ENCODE data around the gene CENPA.
"Not testable (repeated sequence)": the region's sequence is repeated elsewhere in the genome, so short reads cannot be mapped to it uniquely, and the experiment has no call there.

The CENPA gene

DNA sequence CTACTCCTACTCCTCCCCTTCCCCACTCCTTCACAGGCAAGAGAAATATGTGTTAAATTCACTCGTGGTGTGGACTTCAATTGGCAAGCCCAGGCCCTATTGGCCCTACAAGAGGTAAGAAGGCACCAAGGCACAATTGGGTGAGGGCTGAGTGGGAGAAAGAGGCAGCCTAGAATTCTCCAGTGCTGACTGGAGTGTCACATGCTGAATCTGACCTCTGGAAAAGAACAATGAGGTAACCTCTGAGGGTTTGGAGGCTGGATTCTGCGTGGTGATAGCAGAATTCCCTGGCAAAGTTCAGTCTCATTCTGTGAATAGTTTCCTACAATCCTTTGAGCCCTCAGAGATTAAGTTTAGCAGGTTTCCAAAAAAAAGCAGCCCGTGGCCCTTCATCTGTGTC, 6.9 kb downstream of the CENPA start:
- no peak for DNase-seq (ENCODE audit: low spot score)

DNA sequence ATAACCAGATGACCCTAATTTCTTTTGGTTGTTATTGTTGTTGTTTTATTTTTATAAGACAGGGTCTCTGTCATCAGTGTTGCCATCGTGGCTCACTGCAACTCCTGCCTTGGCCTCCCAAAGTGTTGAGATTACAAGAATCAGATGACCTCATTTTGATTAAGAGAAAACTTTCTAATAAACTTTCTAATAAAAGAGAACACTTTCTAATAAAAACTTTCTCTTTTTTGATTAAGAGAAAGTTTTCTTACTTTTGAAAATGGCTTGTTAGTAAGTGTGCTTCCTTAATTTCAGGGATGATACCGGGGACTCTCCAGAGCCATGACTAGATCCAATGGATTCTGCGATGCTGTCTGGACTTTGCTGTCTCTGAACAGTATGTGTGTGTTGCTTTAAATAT, 7.7 kb downstream of the CENPA start:
- no peak for DNase-seq (ENCODE audit: low spot score)

GRCh38 chr2:26795135-26795534, 9.3 kb downstream of the CENPA start:
- not testable (repeated sequence) for DNase-seq (ENCODE audit: low spot score)

DNA sequence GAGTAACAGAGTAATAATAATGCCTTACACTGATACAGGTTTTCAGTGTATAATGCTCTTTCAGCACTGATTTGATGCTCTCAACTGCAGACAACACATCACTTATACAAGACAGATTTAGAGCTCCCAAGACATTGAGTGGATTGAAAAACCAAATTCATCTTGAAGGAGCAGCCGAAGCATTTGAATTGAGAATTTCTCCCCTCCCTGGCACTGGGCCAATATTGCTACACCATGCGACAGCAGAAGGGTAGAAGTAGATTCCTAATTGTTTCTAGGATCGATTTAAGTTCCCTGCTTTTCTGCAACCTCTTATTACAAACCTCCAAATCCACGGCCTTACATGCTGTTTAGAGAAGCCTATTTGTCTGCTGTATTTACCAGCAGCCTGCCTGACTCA, 15.5 kb downstream of the CENPA start:
- DNase-seq (ENCODE audit: low spot score), result peak; percentile 21

DNA sequence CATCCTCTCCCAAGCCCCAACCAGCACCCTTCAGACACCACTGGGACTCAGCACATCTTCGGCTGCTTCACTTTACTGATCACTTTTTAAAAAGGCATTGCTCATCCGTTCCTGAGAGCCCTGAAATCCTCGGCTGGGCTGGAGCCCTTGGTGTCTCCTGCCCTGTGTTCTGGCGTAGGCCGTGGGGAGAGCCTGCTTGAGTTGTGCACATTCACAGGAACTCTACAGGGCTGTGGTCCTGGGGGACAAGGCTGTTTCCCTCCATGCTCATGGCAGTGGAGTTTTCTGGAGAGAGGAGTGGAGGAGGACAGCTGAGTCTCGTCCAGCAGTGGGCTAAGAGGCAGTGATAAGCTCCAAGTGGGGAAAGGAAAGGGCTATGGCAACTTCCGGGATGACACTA, 15.9 kb downstream of the CENPA start:
- no peak for DNase-seq (ENCODE audit: low spot score)

GRCh38 chr2:26805241-26805676, 19.4 kb downstream of the CENPA start:
- DNase-seq (ENCODE audit: low spot score), result no peak

DNA sequence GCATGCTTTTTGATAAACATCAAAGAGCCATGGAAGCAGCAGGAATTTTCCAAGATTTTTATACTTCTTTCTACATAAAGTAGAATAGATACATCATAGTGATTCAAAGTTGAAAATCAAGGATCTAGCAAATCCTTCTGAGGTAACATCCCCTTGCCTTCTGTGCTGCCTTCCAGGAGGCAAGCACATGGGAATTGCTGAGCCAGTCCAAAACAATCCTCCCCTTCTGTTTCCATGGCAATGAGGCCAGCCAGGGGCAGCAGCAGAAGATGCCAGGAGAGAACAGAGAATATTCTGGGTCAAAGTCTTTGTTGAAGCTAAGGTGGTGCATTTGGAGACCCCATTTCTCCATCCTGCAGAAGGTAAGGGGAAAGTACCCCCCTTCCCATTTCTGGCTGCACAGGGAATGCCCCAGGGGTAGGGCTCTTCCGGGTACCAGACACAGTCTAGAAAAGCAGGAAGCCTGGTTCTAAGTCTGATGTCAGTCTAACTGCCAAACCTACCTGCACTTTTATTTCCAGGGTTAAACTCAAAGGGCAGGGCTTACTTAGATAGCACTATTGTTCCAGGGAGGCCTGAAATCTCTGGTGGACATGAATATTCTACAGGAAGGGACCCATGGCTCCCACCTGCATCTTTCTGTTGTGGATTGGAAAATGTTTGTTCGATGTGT, 22.1 kb downstream of the CENPA start:
- no peak for DNase-seq (ENCODE audit: low spot score)

DNA sequence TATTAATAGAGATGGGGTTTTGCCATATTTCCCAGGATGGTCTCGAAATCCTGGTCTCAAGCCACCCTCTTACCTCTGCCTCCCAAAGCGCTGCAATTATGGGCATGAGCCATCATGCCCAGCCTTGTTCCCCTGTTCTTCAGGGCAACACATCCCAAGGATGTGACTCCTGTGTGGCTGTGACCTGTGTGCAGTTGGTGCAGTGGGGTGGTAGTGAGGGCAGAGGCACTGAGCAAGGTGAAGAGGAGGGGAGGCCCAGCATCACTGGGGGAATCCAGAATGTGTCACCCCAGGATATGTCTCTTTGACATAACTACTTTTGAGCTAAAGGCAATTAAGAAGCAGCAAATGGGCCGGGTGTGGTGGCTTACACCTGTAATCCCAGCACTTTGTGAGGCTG, 23.4 kb downstream of the CENPA start:
- no peak for DNase-seq (ENCODE audit: low spot score)

GRCh38 chr2:26809876-26810577, 24.2 kb downstream of the CENPA start:
- no peak for DNase-seq (ENCODE audit: low spot score)

DNA sequence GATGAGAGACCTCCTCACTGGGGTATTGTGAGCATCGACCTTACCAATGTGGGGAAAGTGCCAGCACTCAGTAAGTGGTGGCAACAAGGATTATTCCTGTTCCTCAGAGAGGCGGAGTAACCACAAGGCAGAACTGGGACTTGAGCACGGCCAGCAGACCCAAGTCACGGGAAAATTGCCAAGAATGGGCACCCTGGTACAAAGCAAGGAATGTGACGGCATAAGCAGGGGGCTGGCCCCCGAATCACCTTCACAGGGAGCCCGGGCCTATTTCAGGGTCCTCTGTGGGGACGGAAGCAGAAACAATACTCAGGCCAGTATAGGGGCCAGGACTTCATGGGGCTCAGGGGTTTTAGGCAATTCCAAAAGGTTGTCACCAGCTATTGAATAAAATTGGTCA, 25.4 kb downstream of the CENPA start:
- no peak for DNase-seq (ENCODE audit: low spot score)

DNA sequence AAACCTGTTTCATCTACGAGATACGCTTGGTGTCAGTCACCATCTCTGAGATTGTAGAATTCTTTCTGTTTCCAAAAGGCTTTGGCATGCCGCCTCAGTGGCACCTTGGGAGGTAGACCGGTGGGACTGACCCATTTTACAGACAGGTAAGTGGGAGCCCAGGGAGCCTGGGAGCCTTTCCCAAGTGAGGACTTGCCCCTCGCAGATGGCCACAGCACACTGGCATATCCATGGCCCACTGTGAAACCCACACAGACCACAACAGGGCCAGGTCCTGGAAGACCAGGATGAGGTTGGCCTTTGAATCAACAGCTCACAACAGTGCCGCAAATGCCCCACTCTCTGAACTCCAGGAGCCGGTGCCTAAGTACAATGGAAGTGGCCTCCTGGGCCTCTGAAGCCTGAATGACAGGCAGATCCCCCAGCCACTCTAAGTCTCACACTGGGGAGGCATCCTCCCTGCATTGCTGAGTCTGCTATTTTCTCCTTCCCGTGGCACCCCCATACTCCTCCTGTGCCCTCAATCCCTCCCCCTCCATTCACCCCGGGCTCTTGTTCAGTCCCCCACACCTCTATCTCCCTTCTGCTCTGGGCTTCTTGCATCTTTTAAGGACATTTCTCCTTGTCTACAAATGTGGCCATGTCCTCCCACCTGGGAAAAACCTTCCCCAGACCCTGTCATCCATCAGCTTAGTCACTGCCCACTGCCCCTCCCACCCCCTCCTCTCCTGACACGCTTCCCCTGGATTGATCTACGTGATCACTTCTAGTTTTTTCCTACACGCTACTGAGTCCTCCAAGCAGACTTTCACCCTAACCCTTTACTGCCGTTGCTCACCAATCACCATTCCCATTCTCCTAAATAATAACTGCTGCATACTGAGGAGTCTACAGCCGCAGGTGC, 26.2 kb downstream of the CENPA start:
- no peak for DNase-seq (ENCODE audit: low spot score)

DNA sequence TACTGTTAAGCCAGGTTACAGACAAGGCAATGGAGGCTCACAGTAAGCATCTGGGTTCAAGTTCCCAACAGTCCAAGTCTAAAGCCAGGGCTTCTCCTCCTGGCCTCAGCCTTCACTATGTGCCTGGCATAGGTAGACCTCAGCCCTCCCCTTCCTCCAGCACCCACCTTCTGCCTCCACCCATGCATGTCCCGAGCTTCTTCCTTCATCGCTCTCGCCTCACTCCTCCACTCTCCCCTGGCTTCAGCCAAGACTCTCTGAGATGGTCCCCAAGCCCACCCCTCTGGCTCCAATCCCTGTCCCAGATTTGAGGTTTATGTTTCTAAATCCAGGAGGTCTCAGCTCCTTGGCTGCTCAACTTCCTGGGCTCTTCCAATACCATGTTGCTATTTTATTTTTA, 26.9 kb downstream of the CENPA start:
- DNase-seq (ENCODE audit: low spot score), result no peak

DNA sequence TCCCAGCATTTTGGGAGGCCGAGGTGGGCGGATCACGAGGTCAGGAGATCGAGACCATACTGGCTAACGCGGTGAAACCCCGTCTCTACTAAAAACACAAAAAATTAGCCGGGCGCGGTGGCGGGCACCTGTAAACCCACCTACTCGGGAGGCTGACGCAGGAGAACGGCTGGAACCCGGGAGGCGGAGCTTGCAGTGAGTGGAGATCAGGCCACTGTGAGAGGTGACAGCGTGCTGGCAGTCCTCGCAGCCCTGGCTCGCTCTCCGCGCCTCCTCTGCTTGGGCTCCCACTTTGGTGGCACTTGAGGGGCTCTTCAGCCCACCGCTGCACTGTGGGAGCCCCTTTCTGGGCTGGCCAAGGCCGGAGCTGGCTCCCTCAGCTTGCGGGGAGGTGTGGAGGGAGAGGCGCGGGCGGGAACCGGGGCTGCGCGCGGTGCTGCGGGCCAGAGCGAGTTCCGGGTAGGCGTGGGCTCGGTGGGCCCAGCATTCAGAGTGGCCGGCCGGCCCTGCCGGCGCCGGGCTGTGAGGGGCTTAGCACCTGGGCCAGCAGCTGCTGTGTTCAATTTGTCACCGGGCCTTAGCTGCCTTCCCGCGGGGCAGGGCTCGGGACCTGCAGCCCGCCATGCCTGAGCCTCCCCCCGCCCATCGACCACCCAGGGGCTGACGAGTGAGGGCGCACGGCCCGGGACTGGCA, 28.4 kb downstream of the CENPA start:
- not testable (repeated sequence) for DNase-seq (ENCODE audit: low spot score)

DNA sequence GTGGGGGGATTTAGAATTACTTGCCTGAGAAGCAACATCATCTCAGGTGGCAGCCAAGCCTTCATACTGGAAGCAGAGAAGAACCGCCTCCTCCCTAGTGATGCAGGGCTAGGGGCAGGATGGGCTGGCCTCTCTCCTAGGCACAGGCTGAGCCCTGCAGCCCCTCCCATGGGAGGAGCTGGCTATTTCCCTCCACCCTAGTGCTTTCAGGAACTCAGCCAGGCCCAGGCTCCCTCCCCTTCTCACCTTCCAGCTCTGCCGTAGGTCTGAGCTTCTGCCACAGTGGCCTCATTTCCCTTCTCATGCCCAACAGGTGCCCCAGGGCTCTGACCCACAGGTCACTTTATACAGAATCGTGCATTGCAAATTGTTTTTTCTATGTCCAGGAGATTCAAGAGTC, 31.0 kb downstream of the CENPA start:
- peak; percentile 15 for DNase-seq (ENCODE audit: low spot score)

DNA sequence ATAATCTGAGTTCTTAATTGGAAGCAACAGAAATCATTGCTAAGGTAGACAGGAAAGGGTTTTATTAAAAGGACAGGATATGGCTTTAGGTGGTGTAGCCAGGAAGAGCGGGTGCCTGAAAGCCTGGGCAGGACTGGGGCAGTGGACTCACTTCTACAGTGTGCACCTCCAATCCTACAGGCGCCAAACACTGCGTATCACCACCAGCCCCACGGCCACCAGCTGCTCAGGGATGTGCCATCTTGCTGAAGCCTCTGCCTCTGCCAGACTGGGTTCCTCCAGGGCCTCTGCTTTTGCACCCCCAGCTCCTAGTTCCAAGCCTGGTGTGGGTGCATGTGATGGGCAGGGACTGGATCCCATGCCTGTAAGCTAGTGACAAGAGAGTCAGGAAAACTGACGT, 32.4 kb downstream of the CENPA start:
- DNase-seq (ENCODE audit: low spot score), result no peak

GRCh38 chr2:26818972-26819371, 33.1 kb downstream of the CENPA start:
- DNase-seq (ENCODE audit: low spot score), result no peak

GRCh38 chr2:26820932-26821331, 35.1 kb downstream of the CENPA start:
- no peak for DNase-seq (ENCODE audit: low spot score)

DNA sequence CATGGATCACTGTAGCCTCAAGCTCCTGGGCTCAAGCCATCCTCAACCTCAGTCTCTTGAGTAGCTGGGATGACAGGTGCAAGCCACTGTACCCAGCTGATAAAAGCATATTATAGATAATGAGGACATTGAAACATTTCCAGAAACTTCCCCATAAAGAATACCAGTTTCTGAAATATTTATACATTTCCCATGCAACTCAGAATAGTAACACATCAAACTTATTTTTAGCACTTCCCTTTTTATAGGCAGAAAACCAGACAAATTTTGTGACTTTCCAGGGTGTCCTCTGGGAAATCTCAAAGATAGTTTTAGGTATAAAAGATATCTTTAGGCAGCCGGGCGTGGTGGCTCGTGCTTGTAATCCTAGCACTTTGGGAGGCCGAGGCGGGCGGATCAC, 37.0 kb downstream of the CENPA start:
- DNase-seq (ENCODE audit: low spot score), result no peak

DNA sequence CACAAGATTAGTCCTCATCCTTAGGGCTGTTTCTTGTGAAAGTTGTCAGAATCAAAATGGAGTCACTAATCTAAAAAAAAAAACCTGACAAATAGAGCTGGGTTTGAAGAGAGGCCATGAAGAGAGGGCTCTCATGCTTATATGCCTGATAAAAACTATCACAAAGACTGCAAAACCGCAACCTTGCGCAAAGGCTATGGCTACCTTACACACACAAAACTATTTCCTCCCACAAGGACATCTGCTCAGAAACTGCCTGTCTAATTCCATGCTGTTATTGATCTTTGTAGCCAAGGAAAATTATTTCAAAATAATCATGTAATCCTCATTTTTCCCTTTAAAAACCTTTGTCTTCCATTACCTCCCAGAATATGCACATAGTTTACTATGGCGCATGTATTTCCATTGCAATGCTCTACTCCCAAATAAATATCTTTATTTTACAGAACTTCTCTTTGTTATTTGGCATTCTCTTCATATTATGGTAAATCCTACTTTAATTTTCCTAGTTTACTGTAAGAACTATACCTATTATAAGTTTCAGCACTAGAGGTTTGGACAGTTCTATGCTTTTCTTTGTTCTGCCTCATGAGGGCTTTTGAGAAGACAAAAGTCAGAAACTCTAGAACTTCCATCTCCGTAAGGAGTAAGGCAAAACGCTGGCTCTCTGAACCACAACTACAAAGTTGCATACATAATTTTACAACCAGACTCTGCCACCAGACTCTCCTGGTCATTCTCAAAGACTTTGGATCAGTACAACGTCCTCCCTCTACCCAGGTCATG, 52.5 kb downstream of the CENPA start:
- no peak for DNase-seq (ENCODE audit: low spot score)

DNA sequence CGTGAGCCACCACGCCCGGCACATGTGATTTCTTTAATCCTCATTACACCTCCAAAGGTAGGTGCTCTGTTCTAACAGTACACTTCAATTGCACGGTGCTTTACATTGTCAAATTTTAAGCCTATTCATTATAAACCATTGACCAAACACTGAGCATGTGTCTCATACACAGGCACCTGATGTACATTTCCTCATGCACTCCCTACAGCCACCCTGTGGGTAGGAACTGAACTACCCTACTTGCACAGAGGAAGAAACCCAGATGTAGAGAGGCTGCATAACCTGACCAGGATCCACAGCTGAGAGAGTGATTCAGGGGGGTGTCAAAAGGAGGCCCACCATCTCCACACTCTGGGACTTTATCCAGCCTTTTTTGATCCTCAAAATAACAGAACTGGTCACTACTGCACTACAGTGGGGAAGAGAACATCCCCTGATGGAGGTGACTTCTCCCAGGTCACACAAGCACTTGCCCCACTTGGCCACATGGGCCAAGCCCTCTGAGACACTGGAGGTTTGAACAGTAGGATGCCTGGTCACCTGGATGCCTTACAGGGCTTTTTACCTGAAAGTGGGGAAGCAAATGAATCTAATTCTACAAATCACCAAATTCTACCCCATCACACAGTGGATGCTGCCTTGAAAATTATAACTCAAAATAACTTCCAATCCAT, 55.2 kb downstream of the CENPA start:
- DNase-seq (ENCODE audit: low spot score), result no peak

DNA sequence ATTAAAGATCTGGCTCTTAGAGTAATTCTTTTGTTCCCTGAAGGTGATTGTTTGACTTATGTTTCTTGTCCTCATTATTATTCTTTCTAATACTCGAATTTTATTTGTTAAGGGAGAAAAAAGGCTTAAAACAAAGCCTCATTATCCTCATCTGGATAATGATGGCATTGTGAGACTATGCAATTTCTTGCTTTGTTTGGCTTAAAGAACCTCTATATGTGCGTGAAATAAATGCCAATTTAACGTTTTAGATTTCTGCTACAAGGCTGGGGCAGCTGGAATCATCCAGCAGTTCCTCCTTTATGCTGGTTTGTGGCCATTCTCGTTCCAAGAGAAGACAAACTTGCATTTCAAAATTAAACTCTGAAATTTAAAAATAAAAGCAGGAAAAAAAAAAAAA, 57.2 kb downstream of the CENPA start:
- no peak for DNase-seq (ENCODE audit: low spot score)

All from hematopoietic multipotent progenitor cell treated with erythropoietin and hydrocortisone succinate and interleukin-3 and kit ligand, for 17 days (in vitro differentiated cells).